K562 (cell line): ENCODE measurements around the gene PBXIP1. TPM values are rescaled to one million over a fixed set of nuclear protein-coding genes. Genes with fewer than 3 reads are reported as not detected.

ENCODE experiments used
- ARID1B ChIP-seq: fragments of 450-650 bp; IDR thresholded peaks from 2 replicates; pipeline ENCODE4 v1.6.1; 2016; ENCODE audit warnings: antibody characterized with exemption, mild to moderate bottlenecking, inconsistent platforms
- ARID2 ChIP-seq: fragments of 450-650 bp; IDR thresholded peaks from 2 replicates; pipeline ENCODE4 v1.6.1; 2017; ENCODE audit warnings: antibody characterized with exemption, mild to moderate bottlenecking
- CAMTA2 ChIP-seq: fragments of 250-450 bp; sonication (Bioruptor Pico); conservative IDR thresholded peaks from 2 replicates; pipeline ENCODE4 v1.5.1; 2022
- CHD2 ChIP-seq: IDR thresholded peaks from 2 replicates; pipeline ENCODE4 v1.6.1; 2011; ENCODE audit warnings: low read depth, low read length
- CXXC5 ChIP-seq: fragments of 250-450 bp; sonication (Bioruptor Pico); IDR thresholded peaks from 2 replicates; pipeline ENCODE4 v1.8.0; 2022; ENCODE audit warnings: inconsistent platforms, mild to moderate bottlenecking, moderate library complexity
- DACH1 ChIP-seq: fragments of 450-650 bp; IDR thresholded peaks from 2 replicates; pipeline ENCODE4 v1.6.1; 2018; ENCODE audit not compliant: partially characterized antibody
- HDAC1 ChIP-seq, 2 experiments: fragments of 450-650 bp; IDR thresholded peaks; 2 replicates each; pipeline ENCODE4 v1.6.1; 2016 to 2017; ENCODE audit warnings: inconsistent platforms in 1 of 2, mild to moderate bottlenecking in 1 of 2, moderate library complexity in 1 of 2
- JUN ChIP-seq, 2 experiments: sonication (generic) in 1 of 2; formaldehyde crosslinking in 1 of 2; IDR thresholded peaks; 2 replicates each; pipeline versions ENCODE4 v1.6.1 to v1.8.0; 2012 to 2022; ENCODE audit warnings: borderline replicate concordance in 2 of 2, mild to moderate bottlenecking in 2 of 2, improper control_type of control experiment in 1 of 2, low read depth in 1 of 2, low read length in 1 of 2, missing genetic modification reagents in 1 of 2
- MAZ ChIP-seq, 2 experiments: fragments of 450-650 bp in 1 of 2; sonication (generic) in 1 of 2; formaldehyde crosslinking; IDR thresholded peaks in 1 of 2; conservative IDR thresholded peaks in 1 of 2; 2 replicates each; pipeline versions ENCODE4 v1.4.0 to v1.5.0; 2020; ENCODE audit warnings: mild to moderate bottlenecking in 1 of 2, missing genetic modification reagents in 1 of 2
- MCM7 ChIP-seq, 2 experiments: fragments of 450-650 bp; IDR thresholded peaks; 2 replicates each; pipeline ENCODE4 v1.6.1; 2016 to 2018
- NCOA1 ChIP-seq: fragments of 450-650 bp; IDR thresholded peaks from 2 replicates; pipeline ENCODE4 v1.6.1; 2016; ENCODE audit warnings: low read depth
- NCOA2 ChIP-seq, 2 experiments: fragments of 450-650 bp; IDR thresholded peaks; 2 replicates each; pipeline ENCODE4 v1.6.1; 2018; ENCODE audit warnings: mild to moderate bottlenecking in 2 of 2, moderate library complexity in 1 of 2; ENCODE audit not compliant: partially characterized antibody in 2 of 2
- NR2C2 ChIP-seq, 2 experiments: fragments of 200-800 bp in 1 of 2; sonication (Bioruptor generic) in 1 of 2; sonication (generic) in 1 of 2; formaldehyde crosslinking in 1 of 2; IDR thresholded peaks; 2 replicates each; pipeline versions ENCODE4 v1.6.1 to v1.8.0; 2016 to 2022; ENCODE audit warnings: mild to moderate bottlenecking in 1 of 2, missing compliant biosample characterization in 1 of 2, missing genetic modification characterization in 1 of 2, missing genetic modification reagents in 1 of 2
- NUFIP1 ChIP-seq: fragments of 450-650 bp; IDR thresholded peaks from 2 replicates; pipeline ENCODE4 v1.6.1; 2018; ENCODE audit not compliant: partially characterized antibody
- PHB2 ChIP-seq: fragments of 450-650 bp; IDR thresholded peaks from 2 replicates; pipeline ENCODE4 v1.6.1; 2017; ENCODE audit warnings: low read depth
- PML ChIP-seq: IDR thresholded peaks from 2 replicates; pipeline ENCODE4 v1.6.1; 2012; ENCODE audit warnings: low read length, inconsistent platforms
- PURB ChIP-seq: sonication (generic); formaldehyde crosslinking; IDR thresholded peaks from 2 replicates; pipeline ENCODE4 v1.9.0; 2021; ENCODE audit warnings: low read depth, mild to moderate bottlenecking, missing genetic modification reagents
- SRSF9 ChIP-seq: fragments of 200-400 bp; formaldehyde crosslinking; IDR thresholded peaks from 2 replicates; pipeline ENCODE4 v1.6.1; 2017; ENCODE audit warnings: low read depth, low read length, borderline replicate concordance
- TARDBP ChIP-seq: fragments of 450-650 bp; IDR thresholded peaks from 2 replicates; pipeline ENCODE4 v1.6.1; 2016
- TCFL5 ChIP-seq: fragments of 250-450 bp; sonication (Bioruptor Pico); conservative IDR thresholded peaks from 2 replicates; pipeline ENCODE4 v1.6.1; 2021; ENCODE audit warnings: mild to moderate bottlenecking, moderate library complexity, matching md5 sums
- TEAD4 ChIP-seq, 2 experiments: sonication (generic) in 1 of 2; formaldehyde crosslinking in 1 of 2; IDR thresholded peaks; 2 replicates each; pipeline versions ENCODE4 v1.6.1 to v1.8.0; 2012 to 2022; ENCODE audit warnings: borderline replicate concordance in 1 of 2, inconsistent platforms in 1 of 2, low read length in 1 of 2, mild to moderate bottlenecking in 1 of 2, missing genetic modification reagents in 1 of 2
- ZKSCAN3 ChIP-seq: fragments of 250-450 bp; sonication (Bioruptor Pico); IDR thresholded peaks from 2 replicates; pipeline ENCODE4 v1.4.0; 2020
- ZNF263 ChIP-seq: sonication (generic); formaldehyde crosslinking; IDR thresholded peaks from 2 replicates; pipeline ENCODE4 v1.8.0; 2022; ENCODE audit warnings: mild to moderate bottlenecking, missing genetic modification reagents, borderline replicate concordance
- ZNF324 ChIP-seq: fragments of 250-450 bp; sonication (Bioruptor Pico); IDR thresholded peaks from 2 replicates; pipeline ENCODE4 v1.4.0; 2020; ENCODE audit warnings: mild to moderate bottlenecking
- ZNF586 ChIP-seq: fragments of 450-650 bp; formaldehyde crosslinking; conservative IDR thresholded peaks from 2 replicates; pipeline ENCODE4 v1.4.0; 2020; ENCODE audit warnings: mild to moderate bottlenecking, moderate library complexity
- polyA plus RNA-seq, 8 experiments: library from polyadenylated mRNA; depleted of rRNA in 4 of 8; stranded (reverse) in 5 of 8; unstranded in 3 of 8; fragments of >200 nt; fragmentation: Nextera tagmentation in 2 of 8; fragmentation: Illumina TruSeq in 1 of 8; extraction: Ambion mirVana in 2 of 8; extraction: Trizol in 1 of 8; gene quantifications; 2 replicates each; pipeline versions ENCODE4 v1.2.1 to v1.2.3, GENCODE V29; 2011 to 2014; ENCODE audit warnings: inconsistent platforms in 1 of 8, missing spikeins in 1 of 8
- total RNA-seq, 7 experiments: library from RNA; depleted of rRNA in 6 of 7; stranded (reverse); fragments of >200 nt in 6 of 7; fragmentation: Illumina TruSeq in 2 of 7; extraction: Trizol in 2 of 7; gene quantifications; 2 replicates each; pipeline versions ENCODE4 v1.2.1 to v1.2.3, GENCODE V29; 2011 to 2021; ENCODE audit warnings: low replicate concordance in 1 of 7
- TF ChIP-seq, protein P1 (sequence below): fragments of 450-650 bp; conservative IDR thresholded peaks from 2 replicates; pipeline ENCODE4 v1.6.1; 2016; ENCODE audit warnings: missing genetic modification characterization, low read depth, mild to moderate bottlenecking, control low read depth, missing compliant biosample characterization
- TF ChIP-seq, protein P2 (sequence below): fragments of 450-650 bp; IDR thresholded peaks from 2 replicates; pipeline ENCODE4 v1.6.1; 2014; ENCODE audit warnings: low read depth, mild to moderate bottlenecking, moderate library complexity, borderline replicate concordance

PBXIP1 gene
- total and polyA plus RNA-seq, 9 of the 15 experiments (the other 6 are each of a cell fraction or from before 2014, with no cell fraction given): 0.13 to 8.3 (median 5.8) TPM

DNA sequence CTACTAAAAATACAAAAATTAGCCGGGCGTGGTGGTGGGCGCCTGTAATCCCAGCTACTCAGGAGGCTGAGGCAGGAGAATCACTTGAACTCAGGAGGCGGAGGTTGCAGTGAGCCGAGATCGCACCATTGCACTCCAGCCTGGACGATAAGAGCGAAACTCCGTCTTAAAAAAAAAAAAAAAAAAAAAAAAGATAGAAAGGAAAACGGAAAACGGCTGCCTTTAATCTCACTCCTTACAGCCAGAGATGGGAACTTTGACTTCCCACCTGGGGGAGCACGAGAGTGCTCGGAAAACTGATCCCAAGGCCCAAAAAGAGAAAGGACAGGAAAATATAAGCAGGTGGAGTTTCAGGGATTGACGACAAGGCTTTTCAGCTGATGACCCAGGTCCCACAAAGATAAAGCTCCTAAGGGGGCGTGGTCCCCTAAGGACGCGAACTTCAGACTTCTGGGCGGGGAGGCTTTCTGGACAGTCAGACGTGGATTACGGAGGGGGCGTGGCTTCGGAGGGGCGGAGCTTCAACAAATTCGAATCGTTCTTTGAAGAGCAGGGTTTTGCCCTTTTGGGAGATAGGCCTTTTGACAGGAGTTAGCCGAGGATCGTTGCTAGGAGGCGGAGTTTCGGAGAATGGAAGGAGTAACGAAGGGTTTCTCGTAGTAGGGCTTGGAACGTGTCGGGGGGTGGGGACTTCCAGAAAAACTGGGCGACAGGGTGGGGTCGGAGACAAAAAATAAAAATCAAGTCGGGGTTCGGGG, 17.6 kb upstream of the PBXIP1 start (continued):
- TF ChIP-seq JUN (IDR thresholded peaks at IDR 0.05; ENCODE audit: borderline replicate concordance, low read depth, low read length): no peak
- TF ChIP-seq JUN (CRISPR knock-in tag; IDR thresholded peaks at IDR 0.05; ENCODE audit: borderline replicate concordance): no peak
- no peak for TF ChIP-seq ZKSCAN3 (CRISPR knock-in tag)
- peak; percentile 84 for TF ChIP-seq DACH1
- TF ChIP-seq, protein P1, sequence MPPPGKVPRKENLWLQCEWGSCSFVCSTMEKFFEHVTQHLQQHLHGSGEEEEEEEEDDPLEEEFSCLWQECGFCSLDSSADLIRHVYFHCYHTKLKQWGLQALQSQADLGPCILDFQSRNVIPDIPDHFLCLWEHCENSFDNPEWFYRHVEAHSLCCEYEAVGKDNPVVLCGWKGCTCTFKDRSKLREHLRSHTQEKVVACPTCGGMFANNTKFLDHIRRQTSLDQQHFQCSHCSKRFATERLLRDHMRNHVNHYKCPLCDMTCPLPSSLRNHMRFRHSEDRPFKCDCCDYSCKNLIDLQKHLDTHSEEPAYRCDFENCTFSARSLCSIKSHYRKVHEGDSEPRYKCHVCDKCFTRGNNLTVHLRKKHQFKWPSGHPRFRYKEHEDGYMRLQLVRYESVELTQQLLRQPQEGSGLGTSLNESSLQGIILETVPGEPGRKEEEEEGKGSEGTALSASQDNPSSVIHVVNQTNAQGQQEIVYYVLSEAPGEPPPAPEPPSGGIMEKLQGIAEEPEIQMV (tag): no peak
- peak; percentile 44 for TF ChIP-seq CXXC5
- TF ChIP-seq NR2C2 (CRISPR knock-in tag; IDR thresholded peaks at IDR 0.05): 0 out of 2 replicates have a peak, but pooled peaks have one; percentile 7
- TF ChIP-seq NR2C2 (tag; IDR thresholded peaks at IDR 0.05): no peak
- TF ChIP-seq PURB: no peak
- TF ChIP-seq PHB2: no peak
- TF ChIP-seq NUFIP1: no peak
- peak in 1 of 2 experiments; percentile 71; a peak in 1 of 4 replicates for TF ChIP-seq HDAC1 (IDR thresholded peaks at IDR 0.05)
- TF ChIP-seq CAMTA2: no peak
- no peak for TF ChIP-seq MCM7 (IDR thresholded peaks at IDR 0.05)
- no peak for TF ChIP-seq TARDBP
- no peak for TF ChIP-seq ZNF586 (CRISPR knock-in tag)
- peak; percentile 12; the same call in 1 of the 2 replicates for TF ChIP-seq PML
- 0 out of 2 replicates have a peak, but pooled peaks have one; percentile 13 for TF ChIP-seq NCOA1
- no peak for TF ChIP-seq ARID2
- TF ChIP-seq, protein P2, sequence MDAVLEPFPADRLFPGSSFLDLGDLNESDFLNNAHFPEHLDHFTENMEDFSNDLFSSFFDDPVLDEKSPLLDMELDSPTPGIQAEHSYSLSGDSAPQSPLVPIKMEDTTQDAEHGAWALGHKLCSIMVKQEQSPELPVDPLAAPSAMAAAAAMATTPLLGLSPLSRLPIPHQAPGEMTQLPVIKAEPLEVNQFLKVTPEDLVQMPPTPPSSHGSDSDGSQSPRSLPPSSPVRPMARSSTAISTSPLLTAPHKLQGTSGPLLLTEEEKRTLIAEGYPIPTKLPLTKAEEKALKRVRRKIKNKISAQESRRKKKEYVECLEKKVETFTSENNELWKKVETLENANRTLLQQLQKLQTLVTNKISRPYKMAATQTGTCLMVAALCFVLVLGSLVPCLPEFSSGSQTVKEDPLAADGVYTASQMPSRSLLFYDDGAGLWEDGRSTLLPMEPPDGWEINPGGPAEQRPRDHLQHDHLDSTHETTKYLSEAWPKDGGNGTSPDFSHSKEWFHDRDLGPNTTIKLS: peak; percentile 21; the same call in 1 of the 2 replicates
- no peak for TF ChIP-seq NCOA2 (IDR thresholded peaks at IDR 0.05; ENCODE audit: partially characterized antibody in 2 of 2)
- TF ChIP-seq TCFL5 (CRISPR knock-in tag): no peak
- peak; percentile 77 for TF ChIP-seq ARID1B
- no peak for TF ChIP-seq SRSF9
- TF ChIP-seq CHD2: no peak
- TF ChIP-seq ZNF324: no peak
- no peak for TF ChIP-seq TEAD4 (IDR thresholded peaks at IDR 0.05; ENCODE audit: low read length)
- no peak for TF ChIP-seq TEAD4 (CRISPR knock-in tag; IDR thresholded peaks at IDR 0.05; ENCODE audit: borderline replicate concordance)
- TF ChIP-seq ZNF263 (CRISPR knock-in tag): peak; percentile 34; the same call in 1 of the 2 replicates
- TF ChIP-seq MAZ (CRISPR knock-in tag; conservative IDR thresholded peaks at IDR 0.05 in 1 of 2, IDR thresholded peaks at IDR 0.05 in 1 of 2): peak in 1 of 2 experiments; percentile 37; a peak in 1 of 4 replicates
